NCI-H1105 (cell line): ENCODE results near the gene ACOX3.
"Not testable (repeated sequence)": the region's sequence is repeated elsewhere in the genome, so short reads cannot be mapped to it uniquely, and the experiment has no call there.

ENCODE experiments used
- DNase-seq: peaks from one replicate; lab custom pipeline; 2025; lab: John Stamatoyannopoulos, UW

Gene ACOX3

DNA sequence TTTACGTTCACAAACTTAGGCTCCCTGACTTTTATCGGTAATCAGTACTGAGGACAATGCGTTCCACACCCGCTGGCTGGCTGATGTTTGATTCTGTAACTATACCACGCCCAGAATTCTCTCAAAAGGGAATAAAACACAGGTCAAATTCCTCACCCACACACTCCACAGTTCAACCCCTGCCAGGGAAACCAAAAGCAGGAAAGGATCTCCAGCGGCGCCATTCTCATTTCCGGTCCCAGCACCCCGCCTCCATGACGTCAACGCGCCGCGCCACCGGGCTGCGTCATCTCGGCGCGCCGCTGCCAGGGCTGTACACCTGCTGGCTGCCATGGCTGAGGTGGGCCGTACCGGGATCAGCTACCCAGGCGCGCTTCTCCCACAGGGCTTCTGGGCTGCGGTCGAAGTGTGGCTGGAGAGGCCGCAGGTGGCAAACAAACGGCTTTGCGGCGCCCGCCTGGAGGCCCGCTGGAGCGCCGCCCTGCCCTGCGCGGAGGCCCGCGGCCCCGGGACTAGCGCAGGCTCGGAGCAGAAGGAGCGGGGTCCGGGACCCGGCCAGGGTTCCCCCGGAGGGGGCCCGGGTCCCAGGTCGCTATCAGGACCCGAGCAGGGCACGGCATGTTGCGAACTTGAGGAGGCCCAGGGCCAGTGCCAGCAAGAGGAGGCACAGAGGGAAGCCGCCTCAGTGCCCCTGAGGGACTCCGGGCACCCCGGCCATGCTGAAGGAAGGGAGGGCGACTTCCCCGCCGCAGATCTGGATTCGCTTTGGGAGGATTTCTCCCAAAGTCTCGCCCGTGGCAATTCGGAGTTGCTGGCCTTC is at the start of gene ACOX3, which contains the start of gene TRMT44:
Gene ACOX3 (minus strand): TSS at position 232 of the 820 bp plus-strand sequence. CDS start 24,202 bp downstream, outside the sequence.
Gene TRMT44 (plus strand): TSS at position 286 of the 820 bp plus-strand sequence. CDS start 46 bp downstream, at position 332.
- peak; percentile 51 for DNase-seq

DNA sequence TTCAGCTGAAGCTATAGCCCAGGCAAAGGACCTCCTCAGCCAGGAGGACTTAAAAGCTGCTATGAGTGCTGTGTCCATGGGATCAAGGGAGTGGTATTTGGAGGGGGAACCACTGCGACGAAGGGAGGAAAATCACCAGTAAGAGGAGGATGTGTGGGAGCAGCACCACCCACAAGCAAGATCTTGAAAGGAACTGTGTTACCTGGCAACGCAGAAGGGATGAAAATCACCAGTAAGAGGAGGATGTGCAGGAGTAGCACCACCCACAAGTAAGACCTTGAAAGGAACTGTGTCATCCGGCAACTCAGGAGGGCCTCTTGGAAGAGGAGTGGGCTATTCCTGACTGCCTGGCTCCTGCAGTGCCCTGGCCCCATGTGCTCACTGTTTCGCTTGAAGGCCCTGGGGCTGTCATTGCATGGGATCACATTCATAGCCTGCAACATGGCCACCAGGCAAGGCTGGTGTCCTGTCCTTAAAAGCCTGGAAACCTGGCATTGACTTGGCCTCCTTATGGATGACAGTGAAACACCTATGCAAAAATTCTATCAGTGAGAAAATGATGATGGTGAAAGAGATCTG is 48.4 kb upstream of the ACOX3 start:
- no peak for DNase-seq

DNA sequence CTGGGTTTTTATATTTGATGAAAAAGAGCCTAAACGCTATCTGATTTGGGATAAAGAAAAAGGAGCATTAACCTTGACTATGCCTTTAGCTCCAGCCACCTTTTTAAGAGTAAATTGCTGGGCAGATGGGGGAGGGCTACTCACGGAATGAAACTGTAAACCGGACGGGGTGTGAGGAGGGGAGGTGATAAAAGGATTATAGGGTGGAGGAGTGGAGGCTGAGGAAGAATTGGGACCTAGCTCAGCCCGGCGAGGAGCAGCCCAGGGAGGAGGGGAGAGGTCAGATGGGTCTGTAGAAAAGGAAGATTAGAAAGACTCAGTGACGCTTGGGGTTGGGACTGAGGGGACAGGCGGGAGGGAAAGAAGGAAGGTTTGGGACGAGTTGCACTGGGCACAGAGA is 46.1 kb upstream of the ACOX3 start:
- not testable (repeated sequence) for DNase-seq

DNA sequence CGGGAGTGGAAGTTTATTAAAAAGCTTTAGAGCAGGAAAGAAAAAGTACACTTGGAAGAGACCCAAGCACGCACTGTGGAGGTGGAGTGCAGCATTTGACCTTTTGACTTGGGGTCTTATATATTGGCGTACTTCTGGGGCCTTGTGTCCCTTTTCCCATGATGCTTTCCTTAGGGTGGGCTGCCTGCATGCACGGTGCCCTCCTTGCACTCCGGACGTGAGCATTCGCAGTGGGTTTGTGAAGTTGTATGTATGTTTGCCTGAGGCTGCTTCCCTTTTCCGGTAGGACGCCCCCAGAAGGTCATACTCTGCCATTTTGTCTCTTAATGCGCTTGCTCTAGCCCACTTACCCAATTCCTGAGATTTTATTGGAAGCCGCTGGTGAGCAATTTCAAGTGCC is 39.7 kb upstream of the ACOX3 start:
- no peak for DNase-seq

DNA sequence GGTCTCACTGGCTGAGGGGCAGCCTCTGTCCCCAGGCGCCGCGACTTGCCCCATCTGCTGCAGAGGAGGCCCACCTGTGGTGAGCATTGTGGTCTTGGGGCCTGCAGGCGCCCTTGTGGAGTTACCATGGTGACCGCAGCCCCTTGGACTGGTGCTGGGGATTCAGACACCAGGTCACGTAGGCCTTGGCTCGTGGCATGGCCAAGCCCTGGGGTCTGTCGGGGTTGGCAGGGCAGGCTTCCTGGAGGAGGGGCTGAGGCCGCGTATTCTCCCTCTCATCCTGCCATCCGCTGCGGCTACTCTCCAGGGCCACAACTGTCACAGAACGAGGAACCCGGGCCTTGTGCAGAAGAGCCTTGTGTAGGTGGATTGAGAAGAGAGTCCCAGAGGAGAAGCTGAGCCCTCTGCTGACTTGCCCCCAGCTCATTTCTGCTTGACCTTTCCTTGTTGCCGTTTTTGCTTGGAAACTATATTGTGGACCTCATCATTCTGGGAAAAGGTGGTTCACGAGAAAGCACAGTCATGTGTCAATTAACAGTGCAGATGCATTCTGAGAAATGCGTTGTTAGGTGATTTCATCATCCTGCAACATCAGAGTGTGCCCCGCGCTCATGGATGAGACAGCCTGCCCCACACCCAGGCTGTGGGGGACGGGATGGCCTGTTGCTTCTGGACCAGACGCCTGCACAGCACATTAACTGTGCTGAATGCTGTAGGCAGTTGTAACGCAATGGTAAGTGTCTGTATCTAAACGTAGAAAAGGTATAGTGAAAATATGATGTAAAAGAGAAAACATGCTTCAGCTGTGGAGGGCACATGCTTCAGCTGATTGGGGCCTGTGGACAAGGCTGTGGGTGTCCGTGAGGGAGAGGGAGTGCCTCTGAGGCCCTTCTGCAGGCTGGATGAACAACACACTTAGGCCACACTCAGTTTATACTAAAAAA is 38.5 kb upstream of the ACOX3 start:
- DNase-seq: no peak

DNA sequence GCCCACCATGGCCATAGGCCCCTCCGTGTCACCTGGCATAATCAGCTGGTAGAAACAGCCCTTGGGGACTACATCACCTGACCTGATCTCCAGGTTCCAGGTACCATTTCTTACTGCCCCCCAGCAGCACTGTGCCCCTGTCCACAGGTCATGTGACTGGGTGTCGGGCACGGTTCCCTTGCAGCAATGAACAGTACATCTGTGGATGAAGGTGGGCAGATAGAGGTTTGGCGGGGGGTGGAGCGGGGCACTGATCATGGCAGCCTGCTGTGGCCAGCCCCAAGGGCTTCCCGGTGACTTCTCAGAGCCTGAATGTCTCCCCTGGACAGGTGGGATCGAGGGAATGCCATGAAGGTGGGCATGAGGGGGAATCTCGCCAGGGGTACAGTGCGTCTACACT is 37.8 kb upstream of the ACOX3 start:
- DNase-seq: no peak

DNA sequence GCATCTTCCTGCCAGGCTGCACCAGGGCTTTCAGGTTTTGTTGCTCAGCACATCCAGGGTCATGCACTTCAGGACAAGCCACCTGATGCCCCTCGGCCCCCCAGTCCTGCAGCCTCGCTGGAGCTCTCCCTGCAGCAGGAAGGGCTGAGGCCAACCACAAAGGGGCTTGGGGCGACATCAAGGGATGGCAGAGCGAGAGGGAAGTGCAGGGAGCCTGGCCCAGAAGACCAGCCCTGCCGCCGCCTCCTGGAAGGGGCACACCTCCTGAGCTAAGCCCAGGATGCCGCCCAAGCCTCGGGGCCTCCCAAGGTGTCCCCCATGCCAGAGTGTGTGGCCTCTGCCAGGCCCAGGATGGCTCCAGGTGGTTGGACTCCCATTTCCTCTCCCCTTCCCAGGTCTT is 37.2 kb upstream of the ACOX3 start:
- no peak for DNase-seq

DNA sequence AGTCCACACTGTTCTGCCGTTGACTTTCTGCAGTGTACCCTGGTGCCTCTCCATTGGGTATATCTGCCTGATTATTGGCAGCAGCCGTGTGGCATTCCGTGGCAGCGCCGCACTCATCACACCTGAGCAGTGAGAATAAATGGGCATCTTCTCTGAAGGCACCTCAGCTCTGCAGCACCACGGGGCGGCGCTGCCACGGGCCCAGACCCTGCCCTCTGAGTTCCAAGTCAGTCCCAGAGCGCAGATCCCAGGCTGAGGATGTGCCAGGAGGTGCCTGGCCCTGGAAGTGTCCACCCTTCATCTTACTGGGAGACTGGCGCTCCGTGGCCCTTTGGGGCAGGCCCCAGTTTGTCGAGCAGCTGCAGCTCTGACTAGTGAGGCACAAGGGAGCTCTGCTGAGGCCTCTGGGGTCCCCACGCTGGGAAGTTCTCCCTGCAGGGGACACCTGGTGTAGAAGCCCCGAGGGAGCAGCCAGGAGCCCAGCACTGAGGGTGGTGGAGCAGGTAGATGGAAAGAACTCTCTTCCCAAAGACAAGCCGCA is 36.6 kb upstream of the ACOX3 start:
- DNase-seq: no peak

DNA sequence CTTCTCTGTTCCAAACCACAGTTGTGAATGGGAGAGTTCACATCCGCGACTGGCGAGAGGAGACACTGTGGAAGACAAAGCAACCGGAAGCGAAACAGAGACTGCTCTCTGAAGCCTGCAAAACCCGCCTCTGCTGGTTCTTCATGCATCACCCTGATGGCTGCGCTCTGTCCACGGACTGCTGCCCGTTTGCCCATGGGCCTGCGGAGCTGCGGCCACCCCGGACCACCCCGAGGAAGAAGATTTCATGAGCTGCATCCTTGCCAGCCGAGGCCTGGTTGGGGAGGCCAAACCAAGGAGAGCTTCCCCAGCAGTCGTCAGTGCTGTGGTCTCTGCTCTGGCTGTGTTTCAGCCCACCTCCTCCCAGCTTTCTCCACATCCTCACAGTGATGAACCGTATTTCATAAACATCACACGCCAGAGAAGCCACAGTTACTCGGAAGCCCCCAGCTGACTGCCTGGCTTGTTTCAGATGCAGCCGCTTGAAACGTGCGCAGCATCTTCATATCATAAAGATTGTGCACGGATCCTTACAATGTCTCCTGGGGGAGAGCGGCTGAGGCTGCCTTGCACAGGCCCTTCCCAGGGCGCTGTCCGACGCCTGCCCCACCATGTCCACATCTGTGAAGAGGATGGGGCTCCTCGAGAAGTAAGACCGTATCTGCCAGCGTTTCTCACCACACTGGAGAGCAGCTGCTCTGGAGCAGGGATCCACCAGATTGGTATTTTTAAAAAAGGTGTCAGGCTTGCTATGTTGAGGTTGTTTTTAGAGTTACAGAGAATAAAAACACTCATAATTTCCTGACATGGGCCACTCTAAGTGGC is 35.4 kb upstream of the ACOX3 start:
- no peak for DNase-seq

DNA sequence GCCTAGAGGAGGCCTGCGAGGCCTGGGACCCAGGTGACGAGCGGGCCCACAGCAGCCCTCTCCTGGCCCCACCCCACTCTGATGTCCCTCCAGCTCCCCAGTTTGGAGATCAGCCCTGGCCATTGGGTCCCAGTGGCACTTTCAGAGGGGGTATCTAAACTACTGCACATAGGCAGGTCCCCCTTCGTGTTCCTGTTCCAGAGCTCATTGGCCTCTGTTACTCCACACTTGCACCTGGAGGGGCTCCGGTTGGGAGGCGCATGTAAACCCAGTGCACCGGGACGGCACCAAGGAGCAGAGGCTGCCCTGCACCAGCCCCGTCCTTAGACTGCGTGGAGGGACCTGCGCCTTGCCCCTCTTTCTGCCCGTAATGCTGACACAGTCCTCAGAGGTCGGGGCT is 34.3 kb upstream of the ACOX3 start:
- no peak for DNase-seq

DNA sequence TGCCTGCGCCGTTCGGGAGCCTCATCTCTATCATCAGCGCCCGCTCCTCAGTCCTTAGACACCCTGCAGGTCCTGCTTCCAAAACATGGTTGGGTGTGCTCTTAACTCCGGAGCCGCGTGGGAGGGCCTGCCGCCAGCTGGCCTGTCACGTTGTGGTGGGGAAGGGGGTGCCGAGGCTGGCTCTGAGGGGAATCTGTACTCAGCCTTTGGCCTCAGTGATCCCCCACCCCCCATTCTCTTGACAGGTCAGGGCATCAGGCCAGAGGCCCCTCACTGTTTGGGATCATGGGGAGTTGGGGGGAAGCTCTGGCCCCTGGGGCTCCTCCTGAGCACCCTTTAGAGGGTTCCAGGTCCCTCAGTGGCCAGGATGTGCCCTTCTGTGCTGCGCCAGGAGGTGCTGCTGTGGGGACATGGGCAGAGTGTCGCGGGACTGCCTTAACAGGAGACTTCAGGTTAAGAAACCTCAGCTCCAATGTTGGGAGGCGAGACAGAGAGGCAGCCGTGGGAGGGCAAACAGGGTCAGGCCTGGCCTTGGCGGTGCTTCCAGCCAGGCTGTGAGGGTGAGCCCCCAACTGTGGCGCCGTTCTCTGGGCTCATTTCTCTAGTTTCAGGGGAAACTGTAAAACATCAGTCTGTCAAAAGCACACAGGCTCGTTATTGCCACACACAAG is 33.5 kb upstream of the ACOX3 start:
- no peak for DNase-seq

DNA sequence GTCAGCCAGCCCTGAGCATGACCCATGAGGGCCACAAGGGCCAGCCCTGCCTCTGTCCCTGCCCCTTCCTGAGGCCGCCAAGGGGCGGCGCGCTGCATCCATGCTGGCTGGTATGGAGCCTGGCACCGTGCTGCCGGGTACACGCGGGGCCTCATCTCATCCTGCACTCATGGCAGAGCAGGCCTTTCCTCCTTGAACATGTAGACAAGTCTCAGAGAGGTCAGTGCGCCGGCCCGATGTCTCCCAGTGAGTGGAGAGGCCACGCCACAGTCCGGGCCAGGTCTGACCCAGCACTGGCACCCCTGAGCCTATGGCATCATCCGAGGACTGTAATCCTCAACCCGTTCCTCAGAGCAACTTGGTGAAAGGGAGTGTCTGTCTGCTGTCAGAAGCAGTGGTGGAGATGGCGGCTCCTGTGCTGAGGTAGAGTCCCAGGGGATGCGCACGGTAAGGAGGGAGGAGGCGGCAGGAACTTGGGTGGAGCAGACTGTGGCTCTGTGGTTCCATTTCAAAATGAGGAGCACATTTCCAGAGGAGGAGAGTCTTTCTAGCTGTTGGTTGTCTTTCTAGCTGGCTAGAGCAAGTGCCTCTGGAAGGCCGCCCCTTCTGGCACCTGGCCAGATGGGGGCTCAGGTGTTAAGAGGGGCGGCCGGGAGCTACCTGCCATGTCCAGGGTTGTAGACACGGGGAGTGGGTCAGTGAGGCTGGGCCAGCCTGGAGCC is 32.8 kb upstream of the ACOX3 start:
- no peak for DNase-seq

DNA sequence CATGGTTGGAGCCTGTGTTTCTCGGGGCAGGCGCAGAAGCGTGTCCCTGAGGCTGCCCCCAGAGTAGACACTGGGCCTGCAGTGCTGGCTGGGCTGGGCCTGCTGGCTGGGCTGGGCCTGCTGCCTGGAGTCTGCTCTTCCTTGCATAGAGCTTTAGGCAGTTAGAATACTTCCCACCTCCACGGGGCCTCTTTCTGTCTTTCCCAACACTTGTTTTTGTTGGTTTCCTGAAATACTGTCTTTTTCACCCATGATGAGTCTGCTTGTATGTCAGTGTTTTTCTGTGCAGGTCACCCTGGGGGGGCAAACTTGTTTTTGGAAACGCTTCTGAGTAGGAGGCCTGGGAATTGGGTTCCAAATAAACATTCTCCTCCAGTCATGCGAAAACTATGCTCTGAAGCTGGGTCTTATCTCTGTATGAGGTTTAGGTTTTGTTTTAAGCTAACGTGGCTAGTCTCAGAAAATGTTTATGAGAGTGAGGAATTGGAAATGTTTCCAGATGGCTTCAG is 32.2 kb upstream of the ACOX3 start:
- DNase-seq: no peak

DNA sequence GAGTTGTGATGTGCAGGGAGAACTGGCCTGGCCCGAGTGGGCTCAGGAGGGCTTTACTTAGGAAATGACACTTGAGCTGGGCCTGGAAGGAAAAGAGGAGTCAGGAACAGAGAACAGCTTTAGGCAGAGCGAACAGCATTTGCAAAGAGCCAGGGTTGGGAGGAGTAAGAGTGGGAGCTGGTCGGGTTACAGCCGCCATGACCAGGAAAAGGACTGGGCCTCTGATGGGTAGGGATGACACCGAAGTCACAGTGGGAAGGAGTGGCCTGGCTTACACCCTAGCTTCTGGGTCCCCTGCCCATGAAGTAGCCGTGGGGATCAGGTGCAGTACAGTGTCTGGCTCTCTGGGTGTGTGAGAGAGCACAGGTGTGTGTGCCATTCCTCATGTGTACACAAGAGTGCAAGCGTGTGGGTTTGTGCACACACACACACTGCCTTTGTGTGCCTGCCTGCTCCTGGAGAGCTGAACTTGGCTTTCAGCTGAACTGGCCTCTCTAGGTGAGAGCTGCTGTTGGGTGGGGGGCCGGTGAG is 31.7 kb upstream of the ACOX3 start:
- no peak for DNase-seq

DNA sequence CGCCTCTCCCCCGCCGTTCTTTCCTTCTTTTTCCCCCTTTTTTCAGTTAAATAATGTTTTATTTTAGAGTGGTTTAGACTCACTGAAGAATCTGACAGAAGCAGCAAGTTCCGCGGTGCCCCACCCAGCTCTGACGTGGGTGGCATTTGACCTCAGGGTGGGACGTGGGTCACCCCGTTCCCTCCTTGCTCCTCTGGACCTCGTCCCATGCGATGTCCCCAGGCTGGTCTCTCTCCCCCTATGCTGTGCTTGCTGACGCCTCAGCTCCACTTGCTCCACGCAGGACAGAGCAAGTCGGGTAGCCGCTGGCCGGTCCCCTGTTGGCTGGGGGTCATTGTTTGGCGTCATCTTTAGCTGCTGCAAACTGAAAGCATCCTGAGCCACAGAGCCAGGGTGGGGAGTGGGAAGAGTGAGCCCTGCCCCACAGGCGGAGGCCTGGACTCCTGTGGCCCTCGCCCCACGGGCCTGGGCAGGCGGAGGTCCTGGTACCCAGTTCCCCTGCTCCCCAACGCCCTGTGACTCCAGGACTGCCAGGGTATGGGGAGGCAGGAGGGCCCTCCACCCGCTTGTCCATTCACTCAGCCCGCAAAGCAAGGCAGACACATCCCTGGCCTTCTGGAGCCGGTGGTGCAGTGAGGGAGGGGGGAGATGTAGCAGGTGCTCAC is 30.8 kb upstream of the ACOX3 start:
- DNase-seq: no peak

DNA sequence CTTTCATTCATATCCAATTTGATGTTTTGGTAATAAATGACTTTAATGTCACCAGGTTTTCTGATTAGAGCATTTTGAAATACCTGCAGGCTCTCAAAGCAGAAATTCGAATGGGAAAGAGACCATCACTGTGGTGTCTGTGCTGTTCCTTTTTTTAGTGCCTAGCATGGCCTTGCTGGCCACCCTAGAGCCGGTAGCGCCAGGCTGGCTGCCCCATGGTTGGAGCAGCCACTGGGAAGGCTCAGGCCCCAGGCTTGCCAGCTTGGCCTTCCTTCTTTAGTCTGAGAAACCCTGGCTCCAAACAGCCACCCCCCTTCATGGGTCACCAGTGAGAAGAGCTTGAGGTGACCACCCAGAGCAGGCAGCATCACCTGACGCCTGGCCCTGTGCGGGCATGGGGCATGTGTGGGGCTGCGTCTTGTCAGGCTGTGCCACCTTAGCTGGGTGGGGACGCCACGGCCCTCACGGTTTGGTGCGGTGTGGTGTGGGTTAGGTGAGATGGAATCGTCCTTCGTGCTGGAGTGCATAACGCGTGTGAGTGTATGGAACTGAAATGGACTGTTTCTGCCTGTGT is 30.0 kb upstream of the ACOX3 start:
- no peak for DNase-seq

DNA sequence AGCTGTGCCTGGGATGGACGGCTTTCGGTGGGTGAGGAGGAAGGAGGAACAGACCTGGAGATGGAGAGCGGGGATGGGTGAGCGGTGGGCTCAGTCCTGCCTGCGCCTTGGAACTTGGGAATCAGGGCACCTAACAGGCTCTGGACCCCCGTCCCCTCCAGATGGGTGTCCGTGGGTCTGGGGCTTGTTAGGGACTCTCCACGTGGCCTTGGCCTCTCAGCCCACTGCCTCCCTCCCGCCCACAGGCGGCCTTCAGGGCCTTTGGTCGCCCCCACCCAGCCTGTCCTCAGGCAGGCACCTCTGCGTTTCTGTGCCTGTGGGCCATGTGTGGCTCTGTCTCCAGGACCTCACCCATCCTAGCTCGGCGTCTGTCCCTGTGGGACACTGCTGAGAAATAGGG is 29.0 kb upstream of the ACOX3 start:
- DNase-seq: no peak

DNA sequence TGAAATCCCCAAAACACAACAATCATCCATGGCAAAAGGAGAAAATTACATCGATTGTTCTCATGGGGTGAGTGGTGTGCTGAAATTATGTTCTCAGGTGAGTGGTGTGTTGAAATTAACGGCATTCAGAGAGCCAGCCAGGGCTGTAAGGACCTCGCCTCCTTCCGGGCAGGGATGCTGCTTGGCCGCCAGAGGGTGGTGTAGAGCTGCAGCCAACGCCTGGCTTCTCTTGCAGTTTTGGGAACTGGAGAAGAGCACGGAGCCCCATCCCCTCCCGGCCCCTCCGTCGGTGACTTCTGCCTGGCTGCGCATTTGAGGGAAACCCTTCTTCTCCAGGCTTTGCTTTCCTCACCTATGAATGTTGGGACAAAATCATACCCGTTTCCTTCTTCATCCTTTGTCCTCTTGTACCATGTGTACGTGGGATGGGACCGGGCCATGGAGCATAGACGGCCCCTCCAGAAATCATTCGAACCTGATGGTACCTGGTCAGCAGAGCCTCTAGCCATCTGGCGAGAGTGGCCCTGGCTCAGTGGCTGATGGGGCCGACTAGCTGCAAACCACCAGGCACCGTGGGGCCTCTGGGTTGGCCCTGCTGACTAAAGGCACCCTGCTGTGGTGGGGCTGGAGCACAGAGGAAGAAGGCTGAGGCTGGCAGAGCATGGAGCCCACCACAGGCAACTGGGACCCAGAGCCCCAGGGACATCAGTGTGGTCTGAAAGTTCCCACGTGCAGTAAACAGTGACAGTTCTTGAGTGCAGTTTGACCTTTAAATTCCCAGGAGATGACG is 28.4 kb upstream of the ACOX3 start:
- peak; percentile 2 for DNase-seq
